GM19035 (cell line): Measurements from ENCODE around the gene TRIM4.
"Not testable (repeated sequence)": the region's sequence is repeated elsewhere in the genome, so short reads cannot be mapped to it uniquely, and the experiment has no call there.

Experiments used
- ATAC-seq: cut with Tn5 transposase; IDR thresholded peaks from one replicate; pipeline ENCODE4 v1.9.1; 2021; ENCODE audit not compliant: unreplicated experiment

TRIM4 gene

DNA sequence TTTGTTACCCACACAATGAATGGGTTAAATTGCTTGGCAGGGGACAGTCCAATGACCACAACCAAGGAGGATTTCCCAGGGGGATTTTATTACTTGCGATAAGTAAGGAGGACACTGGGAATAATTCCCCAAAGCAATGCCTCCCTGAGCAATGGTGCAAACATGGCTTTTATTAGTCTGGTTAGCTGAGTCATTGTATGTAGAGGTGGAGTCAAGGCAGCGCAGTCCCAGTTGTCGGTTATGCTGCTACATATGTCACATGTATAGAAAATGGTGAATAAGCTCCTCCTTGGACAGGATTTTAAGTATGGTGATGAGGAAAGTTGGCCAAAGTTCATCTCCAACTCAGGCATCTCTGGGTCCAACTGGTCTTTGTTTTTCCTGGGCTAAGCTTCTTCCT is 3.9 kb upstream of the TRIM4 start:
- ATAC-seq: no peak

DNA sequence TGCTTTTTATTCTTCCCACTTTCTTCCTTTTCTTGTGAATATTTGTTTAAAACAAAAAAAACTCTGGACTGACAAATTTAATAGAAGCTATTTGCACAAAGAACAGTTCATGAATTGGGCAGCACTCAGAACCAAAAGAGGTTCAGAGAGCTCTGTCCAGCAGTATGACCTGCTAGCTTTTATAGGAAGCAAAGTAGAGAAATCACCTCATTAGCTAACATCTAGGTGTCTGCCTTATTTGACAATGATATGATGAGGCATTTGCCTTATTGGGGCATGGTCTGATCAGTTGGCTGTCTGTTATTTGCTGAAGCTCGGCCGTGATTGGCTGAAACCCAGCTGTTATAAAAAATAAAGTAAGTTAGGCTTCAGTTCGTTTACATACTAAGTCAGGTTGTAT is 819 bp upstream of the TRIM4 start:
- no peak for ATAC-seq

DNA sequence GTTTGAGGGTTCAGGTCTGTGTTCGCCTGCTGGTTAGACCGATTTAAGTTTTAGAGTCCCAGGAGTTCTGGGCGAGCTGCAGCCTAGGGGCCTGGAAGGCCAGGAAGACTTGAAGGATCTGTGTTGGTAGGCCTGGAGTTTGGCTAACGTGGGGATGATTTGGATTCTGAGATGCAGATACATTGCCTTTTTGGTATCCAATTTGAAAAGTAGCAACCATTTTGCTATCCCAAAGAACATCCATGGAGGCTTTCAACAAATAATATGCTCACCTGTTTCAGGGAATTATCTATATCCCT is 433 bp upstream of the TRIM4 start:
- ATAC-seq: no peak

DNA sequence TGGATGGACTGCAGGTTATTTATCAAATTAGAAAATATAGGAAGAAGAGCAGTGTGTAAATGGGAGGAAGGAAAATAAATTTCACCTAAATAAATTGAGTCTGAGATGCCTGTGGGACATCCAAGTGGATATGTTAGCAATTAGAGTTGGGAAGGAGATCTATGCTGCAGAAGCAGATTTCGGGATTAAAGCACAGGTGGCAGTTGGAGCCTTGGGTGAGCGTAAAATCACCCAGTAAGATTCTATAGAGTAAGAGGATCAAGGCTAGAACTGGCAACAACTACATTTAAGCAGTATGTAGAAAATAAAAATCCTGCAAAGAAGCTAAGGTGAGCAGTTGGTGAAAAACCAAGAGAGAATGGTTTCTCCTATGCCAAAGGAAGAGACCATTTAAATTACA is 8.4 kb downstream of the TRIM4 start:
- no peak for ATAC-seq

DNA sequence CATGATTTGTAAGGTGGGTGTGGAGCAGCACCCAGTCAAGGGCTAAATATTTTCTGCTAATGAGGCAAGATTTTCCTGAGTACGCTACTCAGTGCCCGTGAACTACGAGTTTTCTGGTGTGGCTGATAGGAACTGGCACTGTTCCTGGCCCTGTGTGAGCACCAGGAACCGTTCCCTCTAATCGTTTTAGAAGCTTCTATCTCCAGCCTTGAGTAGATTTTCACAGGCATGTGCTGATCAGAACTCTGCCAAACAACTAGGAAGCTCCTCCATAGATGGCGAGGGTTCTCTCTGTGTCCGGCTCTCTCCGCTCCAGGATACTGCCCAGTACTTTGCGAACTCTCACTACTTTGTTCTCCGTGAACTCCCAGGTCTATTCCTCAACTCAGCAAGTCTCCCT is 17.7 kb downstream of the TRIM4 start:
- ATAC-seq: no peak

DNA sequence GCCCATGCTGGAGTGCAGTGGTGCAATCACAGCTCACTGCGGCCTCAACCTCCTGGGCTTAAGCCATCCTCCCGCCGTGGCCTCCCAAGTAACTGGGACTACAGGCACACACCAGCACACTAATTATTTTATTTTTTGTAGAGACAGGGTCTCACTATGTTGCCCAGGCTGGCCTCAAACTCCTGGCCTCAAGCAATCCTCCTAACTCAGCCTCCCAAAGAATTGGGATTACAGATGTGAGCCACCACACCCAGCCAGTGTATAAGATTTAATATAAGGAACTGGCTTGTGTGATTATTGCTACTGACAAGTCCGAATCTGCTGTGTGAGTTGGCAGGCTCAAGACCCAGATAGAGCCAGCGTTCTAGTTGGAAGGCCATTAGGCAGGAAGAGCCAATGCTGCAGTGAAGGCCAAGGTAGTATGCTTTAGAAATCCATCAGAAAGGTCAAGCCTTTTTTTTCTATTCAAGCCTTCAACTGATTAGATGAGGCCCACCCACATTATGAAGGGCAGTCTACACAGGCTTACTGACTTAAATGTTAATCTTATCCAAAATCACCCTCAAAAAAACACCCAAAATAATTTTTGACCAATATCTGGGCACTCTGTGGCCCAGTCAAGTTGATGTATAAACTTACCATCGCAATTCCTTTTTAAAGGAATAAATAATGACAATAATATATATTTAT is 19.4 kb downstream of the TRIM4 start:
- ATAC-seq: no peak

DNA sequence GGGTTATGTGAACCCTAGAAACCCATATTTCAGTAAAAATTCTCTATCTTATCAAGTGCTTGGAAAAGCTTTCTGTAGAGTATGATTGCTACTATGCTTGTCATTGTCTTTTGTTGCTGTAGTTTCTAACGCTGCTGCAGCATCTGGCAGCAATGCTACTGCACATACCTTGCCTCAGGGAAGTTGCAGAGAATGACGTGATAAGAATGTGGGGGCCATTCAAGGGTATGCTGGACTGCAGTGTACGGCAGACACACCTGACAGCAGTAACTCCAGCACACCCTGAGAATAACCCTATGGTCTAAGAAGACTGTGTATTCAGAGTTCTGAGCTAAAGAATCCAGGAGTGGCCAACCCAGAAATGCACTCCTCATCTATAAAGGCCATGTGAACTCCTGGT is 20.5 kb downstream of the TRIM4 start:
- no peak for ATAC-seq

DNA sequence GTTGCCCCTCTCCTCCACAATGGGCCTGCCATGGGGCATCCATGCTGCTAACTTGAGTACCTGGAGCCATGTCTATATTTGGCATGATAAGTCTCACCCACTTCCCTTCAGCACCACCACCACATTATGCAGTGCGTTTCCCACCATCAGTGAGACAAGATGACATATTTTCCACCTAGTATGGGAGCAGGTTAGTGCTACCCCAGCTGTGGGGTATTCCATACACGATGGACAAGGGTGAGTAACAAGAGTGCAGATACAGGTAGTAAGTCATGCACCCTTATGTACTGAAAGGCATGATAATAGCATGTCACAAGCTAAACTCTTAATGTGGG is 21.3 kb downstream of the TRIM4 start:
- ATAC-seq: no peak

DNA sequence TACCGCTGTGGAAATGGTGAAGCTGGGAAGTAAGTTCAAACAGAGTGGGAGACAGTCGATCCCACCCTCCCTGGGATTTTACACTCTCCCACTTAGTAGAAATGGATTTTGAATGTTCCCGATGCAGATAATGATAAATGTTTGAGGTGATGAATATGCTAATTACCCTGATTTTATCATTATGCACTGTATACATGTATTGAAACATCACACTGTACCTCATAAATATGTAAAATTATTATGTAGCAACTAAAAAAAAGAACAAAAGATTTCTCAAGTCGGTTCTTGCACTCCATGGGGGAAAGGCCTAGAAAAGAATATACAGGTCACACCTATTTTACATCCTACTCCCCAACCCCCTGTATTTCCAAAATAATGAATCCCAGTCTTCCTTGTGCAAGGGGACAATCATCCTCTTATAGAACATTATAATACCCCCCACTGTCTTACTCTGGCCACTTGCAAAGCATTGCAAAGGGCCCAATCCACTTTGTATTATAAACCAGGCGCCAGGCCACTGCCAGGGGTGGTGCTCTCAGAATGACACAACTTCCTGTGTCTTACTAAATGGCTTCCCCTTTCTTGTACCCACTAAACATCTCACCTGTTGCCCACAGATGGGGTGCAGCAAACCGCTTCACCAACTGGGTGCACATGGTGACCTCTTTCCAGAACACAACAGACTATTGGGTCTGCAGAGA is 21.9 kb downstream of the TRIM4 start:
- ATAC-seq: no peak

DNA sequence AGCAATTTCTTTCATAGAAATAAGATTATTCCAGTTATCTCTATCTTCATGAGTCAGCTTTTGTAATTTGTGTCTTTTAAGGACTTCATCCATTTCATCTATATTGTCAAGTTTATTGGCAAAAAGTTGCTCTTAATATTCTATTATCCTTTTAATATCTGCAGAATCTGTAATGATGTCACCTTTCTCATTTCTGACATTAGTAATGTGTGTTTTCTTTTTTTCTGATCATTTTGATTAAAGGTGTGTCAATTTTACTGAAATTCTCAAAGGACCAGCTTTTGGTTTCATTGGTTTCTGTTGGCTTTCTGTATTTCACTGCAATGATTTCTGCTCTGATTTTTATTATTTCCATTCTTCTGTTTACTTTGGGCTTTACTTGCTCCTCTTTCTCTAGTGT is 24.6 kb downstream of the TRIM4 start:
- no peak for ATAC-seq

DNA sequence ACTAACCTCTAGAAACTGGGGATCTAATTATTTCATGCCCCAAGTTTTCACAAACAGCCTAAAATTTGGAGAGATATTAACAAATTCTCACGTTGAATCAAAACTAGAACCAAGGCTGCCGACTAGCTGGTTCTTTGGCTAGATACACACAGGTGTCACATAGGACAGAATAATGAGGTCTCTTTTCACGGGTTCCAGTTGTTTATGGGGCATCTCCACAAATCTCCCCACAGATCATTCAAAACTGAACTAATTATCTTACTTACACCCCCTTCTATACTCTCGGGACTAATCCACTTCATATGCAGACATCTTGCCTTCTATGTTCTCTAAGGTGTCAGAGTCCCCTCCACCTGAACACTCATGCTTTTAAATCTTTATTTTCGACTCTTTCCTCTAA is 26.1 kb downstream of the TRIM4 start:
- ATAC-seq: no peak

DNA sequence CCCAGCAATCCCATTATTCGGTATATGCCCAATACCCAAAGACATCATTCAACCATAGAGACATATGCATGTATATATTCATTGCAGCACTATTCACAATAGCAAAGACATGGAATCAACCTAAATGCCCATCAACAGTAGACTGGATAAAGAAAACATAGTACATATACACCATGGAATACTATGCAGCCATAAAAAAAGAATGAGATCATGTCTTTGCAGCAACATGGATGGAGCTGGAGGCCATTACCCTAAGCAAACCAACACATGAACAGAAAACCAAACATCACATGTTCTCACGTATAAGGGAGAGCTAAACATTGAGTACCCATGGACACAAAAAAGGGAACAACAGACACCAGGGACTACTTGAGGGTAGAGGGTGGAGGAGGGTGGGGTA is 29.0 kb downstream of the TRIM4 start:
- ATAC-seq: not testable (repeated sequence)

DNA sequence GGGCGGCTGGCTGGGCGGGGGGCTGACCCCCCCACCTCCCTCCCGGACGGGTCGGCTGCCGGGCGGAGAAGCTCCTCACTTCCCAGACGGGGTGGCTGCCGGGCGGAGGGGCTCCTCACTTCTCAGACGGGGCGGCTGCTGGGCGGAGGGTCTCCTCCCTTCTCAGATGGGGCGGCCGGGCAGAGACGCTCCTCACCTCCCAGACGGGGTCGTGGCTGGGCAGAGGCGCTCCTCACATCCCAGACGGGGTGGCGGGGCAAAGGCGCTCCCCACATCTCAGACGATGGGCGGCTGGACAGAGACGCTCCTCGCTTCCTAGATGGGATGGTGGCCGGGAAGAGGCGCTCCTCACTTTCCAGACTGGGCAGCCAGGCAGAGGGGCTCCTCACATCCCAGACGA is 31.0 kb downstream of the TRIM4 start:
- not testable (repeated sequence) for ATAC-seq

DNA sequence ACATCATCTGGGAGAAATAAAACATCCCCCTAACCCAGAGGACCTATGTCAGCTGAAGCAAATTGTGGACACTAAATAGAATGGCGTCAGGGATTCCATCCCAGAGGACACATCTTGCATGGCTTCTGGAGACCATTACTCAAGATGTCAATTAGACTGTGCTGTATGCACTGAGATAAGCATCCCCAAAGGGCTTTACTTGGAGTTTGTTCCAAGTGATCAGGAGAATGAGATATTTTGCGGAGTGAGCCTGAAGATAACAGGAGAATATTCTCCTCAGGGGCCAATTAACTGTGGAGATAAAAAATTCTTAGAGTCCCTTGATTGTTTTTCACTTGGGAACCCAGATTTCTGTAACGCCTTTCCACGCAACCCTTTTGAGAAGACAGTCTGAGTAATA is 38.0 kb downstream of the TRIM4 start:
- no peak for ATAC-seq

DNA sequence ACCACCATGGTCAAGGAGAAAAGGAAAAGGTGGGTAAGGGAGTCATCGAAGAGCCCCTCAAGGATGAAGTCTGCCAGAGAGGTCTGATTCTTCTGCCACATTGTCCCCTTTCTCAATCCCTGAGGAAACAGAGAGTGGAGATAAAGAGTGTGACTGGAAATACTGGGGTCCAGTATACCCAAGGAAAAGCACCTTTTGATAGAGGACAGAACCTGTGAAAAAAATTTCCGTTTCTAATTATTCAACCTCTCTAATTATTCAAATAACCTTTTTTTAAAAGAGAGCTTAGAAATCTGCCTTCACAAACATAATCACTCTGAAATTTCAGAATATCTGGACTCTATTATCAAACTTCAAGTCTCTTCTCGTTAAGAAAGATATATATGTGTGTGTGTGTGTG is 42.4 kb downstream of the TRIM4 start, which contains the start of gene OR2AE1:
Gene OR2AE1 (minus strand): TSS at position 101 of the 400 bp plus-strand sequence. CDS start 0 bp downstream, at position 101.
- ATAC-seq: no peak

DNA sequence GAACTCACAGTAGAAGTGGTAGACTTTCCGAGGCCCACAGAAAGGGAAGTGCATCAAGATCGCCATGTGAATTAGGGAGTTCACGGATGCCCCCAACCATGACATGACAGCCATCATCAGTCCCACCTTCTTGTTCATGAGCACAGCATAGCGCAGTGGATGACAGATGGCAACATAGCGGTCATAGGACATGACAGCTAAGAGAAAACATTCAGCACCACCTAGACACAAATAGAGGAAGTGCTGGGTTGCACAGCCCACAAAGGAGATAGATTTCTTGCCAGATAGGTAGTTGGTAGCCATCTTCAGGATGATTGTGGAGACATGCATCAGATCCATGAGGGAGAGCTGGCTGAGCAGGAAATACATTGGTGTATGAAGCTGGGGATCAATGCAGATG is 42.8 kb downstream of the TRIM4 start:
- ATAC-seq: no peak

DNA sequence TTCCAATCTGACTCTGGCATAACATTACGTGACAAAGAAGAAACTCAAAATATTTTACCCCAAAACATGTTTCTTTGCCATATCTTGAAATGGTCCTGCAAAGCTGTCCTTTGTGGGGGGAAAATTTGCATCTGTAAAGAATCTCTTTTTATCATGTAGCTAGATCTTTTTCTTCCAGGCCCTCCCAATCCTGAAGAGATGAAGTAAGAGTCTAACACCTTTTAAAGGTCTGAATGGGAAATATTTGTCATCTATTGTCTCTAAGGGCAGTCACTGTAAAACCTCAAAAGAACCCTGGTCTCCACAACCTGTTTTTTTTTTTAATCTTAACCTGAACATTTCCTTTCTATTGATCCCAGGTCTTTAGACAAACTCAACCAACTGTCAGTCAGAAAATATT is 51.1 kb downstream of the TRIM4 start:
- ATAC-seq: no peak

DNA sequence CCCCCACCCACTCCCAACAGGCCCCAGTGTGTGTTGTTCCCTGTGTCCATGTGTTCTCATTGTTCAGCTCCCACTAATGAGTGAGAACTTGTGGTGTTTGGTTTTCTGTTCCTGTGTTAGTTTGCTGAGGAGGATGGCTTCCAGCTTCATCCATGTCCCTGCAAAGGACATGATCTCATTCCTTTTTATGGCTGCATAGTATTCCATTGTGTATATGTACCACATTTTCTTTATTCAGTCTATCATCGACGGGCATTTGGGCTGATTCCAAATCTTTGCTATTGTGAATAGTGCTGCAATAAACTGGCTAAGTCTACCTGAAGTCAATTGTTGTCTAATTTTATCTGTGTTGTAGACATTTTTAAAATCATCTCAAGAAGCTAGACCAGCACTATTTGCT is 51.9 kb downstream of the TRIM4 start:
- ATAC-seq: not testable (repeated sequence)

DNA sequence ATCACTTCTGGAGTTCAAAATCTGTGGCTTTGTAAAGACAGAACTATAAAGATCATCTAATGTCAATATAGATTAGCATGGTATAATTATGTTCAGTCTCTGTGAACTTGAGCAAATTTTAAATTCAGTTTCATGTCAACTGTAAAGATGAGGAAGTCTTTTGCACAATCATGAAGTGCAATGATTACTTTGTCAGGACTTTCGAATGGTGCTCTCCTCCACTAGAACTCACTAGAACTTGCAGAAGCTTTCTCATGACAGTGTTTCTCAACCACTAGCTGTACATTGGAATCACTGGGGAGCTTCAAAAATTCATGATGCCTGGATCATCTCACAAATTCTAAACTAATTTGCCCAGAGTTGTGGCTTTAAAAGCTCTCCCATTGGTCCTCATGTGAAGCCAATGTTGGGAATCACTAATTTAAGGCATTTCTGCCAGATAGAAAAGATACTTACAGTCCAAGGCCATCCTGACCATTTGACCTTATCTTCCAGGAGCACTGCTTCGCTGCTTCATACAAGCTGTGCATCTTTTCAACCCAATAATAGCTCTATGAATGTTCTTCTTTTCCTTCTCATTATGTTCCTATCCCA is 55.4 kb downstream of the TRIM4 start:
- no peak for ATAC-seq

DNA sequence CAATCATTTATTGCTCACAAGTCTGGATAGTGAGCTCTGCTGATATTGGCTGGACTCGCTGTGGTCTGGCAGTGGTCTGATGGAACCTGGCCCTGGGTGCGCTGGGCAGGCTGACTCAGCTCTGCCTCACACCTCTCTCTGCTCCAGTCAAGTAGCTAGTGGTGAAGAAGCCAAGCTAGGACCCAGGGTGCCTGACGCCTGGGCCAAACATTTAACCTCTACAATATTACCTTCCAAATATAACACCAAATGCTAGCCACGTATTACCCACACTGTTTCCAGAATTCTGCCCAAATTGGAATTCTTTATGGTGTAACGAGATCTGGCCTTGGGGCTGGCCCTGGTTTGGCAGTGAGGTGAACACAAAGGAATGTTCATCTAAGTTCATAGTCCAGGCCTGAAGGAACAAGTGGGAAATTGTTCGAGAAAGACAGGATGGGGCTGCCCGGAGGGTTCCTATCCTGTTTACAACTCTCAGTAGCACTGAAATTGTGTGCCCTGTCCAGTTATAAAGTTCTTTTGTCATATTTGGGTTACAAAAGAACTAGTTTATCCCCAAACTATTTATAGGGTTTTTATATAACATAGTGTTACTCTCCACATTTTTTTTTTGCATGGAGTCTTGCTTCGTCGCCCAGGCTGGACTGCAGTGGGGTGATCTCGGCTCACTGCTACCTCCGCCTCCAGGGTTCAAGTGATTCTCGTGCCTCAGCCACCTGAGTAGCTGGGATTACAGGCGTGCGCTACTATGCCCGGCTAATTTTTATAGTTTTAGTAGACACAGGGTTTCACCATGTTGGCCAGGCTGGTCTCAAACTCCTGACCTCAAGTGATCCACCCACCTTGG is 58.8 kb downstream of the TRIM4 start:
- ATAC-seq: no peak

DNA sequence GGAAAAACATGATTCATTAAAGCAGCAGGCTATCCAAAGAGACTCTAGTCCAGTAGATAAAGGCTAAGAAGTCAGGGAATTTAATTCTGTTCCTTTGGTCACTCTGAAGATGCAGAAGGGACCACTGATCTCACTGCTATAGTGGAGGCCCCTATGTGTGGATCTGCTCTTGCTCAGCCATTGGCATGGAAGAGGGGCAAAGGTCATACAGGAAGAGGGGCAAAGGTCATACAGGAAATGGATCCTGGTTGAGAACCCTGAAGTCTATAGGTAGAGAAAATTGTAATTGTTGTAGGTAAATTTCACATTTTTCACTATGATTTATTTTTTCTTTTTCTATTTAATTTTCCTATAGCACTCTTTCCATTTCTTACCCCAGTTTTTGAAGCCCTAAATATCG is 64.1 kb downstream of the TRIM4 start:
- no peak for ATAC-seq
